GM23248 (cell line): ENCODE results near the gene FAM174A.

Source experiments
- EZH2 ChIP-seq: fragments of 200-600 bp; sonication (generic); IDR thresholded peaks from 2 replicates; pipeline ENCODE4 v1.6.1; 2018; ENCODE audit warnings: antibody characterized with exemption, mild to moderate bottlenecking; ENCODE audit not compliant: insufficient read depth, poor library complexity, severe bottlenecking
- EZH2phosphoT487 ChIP-seq: fragments of 200-600 bp; sonication (generic); IDR thresholded peaks from 2 replicates; pipeline ENCODE4 v1.6.1; 2018; ENCODE audit warnings: antibody characterized with exemption, moderate library complexity, mild to moderate bottlenecking, low read depth; ENCODE audit not compliant: insufficient read depth

DNA sequence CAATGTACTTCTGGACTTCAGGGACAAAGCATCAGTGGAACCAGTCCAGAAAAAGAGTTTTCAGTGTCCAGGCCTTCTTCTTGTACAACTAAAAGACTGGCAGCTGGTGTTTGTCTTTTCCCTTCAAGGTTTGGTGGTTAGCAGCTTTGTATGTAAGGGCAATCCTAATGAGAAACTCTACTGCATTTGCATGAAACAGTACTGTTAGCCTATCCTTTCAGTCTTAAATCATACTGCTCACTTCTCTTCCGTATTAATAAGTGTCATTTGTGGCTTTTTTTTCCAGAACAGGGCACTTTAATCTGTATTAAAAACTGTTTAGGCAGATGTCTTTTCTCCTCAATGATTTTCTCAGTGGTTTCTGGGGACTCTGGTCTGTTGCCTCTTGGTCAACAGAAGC, 48.9 kb downstream of the FAM174A start:
- no peak for TF ChIP-seq EZH2
- no peak for TF ChIP-seq EZH2phosphoT487
